Stimulated activated CD8-positive, alpha-beta memory T cell treated with anti-CD3 and anti-CD28 coated beads, Interleukin-2, amount 100 ng/mL, for 48 hours (primary cell): ENCODE results near the gene ABHD12B.
A peak's percentile ranks its signal among the peaks of the same experiment; 100 is the strongest.

Experiments
- DNase-seq, 2 donors: peaks; one replicate each; pipeline ENCODE4 v3.0.0-alpha.2; 2020; ENCODE audit warnings: low read depth in 2 of 2

Gene ABHD12B

DNA sequence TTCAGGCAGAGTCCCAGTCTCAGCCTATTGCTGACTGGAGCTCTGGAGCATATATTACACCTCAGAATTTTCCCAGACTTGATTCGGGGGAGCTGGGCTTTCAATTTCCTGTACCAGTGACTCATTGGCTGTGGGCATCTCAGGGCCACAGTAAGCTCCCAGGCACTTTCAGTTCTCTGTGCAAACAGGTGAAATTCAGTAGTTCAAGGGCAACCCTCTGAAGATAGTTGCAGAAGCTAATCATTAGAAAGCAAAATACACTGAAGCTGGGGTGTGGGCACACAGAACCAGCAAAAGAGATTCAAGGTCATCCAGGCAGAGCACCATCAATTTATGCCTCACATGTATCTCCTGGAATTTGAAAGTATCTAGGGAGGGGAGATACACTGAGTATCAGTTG, 32.8 kb upstream of the ABHD12B start:
- DNase-seq = no peak

DNA sequence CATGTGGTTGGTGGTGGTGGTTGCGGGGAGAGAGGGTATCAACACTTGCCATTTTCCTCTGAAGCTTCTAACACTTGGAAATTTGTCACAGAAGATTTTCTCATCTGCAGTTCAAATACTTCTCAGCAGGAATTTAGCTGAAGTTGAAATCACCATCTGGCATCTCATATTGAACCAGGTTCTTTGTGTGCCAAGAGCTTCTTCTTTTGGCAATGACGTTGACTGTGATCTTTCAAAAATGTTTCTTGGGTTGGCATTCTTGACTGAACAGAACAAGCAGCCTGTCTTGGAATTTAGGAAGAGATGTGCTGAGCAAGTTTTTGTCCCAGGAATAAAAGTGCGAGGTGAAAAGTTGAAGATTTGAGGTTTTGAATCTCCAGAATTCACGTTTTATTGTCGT, 32.2 kb upstream of the ABHD12B start:
- no peak for DNase-seq

GRCh38 chr14:50844391-50844790, 27.5 kb upstream of the ABHD12B start:
- no peak for DNase-seq

DNA sequence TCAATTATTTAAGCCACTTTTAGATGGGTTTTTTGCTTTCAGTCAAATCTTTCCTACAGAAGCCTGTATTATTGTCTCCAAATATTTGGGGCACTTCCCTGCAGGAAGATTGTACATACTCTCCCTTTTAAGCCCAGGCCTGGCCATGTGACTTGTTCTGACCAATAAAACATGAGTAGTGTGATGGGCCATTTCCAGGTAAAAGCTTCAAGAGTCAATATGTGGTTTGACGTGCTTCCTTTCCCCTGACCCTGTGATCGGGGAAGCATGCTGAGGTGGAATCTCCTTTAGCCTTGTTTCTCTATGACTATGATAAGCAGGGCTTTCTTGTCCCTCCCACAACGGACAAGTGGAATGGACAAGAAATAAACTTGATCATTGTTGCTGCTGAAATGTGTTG, 26.7 kb upstream of the ABHD12B start:
- DNase-seq = no peak

GRCh38 chr14:50846226-50846880, 25.5 kb upstream of the ABHD12B start:
- no peak for DNase-seq

DNA sequence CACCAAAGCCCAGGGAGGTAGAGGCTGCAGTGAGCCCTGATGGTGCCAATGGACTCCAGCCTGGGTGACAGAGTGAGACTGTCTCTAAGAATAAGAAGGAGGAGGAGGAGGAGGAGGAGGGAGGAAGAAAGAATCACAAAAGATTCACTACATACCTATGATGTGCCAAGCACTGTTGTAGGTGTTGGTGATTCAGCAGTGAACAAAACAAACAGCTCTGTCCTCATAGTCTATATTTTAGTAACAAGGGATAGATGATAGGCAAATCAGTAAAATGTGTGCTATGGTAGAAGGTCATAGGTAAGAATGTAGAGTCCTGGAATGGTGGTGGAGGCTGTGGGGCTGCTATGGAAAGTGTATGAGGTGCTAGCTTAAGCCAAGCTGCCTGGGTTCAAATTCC, 18.0 kb upstream of the ABHD12B start:
- no peak for DNase-seq

DNA sequence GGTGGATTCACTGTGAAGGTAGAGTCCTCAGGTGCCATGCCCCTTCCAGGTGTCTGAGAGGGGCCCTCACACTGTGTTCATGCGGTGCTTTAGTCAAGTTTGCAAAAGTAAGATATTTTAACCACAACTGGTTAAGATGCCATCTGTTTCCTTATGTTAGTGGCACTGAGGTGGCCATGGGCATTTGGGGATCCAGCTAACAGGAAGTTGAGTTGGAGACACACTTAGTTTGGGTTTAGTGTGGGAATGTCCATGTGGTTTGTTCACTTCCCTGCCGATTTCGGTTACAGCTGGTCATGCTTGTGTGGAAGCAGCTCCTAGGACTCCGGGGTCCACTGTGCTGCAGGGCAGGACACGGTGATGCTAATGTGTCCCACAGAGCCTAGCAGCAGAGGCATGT, 17.3 kb upstream of the ABHD12B start:
- no peak for DNase-seq

GRCh38 chr14:50855558-50855957, 16.3 kb upstream of the ABHD12B start:
- DNase-seq = no peak

- DNase-seq = no peak
These were observed 15.2 kb upstream of the ABHD12B start for GRCh38 chr14:50856660-50857059.

DNA sequence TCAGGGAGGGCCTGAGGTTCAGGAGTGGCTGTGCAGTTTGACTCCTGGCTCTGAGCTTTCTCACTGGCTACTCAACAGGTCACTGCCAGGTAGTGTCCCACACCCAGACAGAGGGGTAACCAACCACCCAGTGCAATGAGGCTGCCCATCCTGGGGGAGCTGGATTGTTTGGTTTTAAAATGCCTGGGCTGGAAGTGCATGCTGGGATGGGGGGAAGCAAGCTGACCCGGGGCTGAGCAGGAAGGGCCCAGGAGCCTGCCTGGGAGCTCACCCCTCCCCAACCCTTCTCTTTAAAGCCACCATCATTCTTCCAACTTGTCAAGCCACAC, 12.6 kb upstream of the ABHD12B start:
- no peak for DNase-seq

- DNase-seq = peak; percentile 78 to 85
These were observed 11.3 kb upstream of the ABHD12B start for GRCh38 chr14:50860478-50861086.

GRCh38 chr14:50862036-50862570, 9.8 kb upstream of the ABHD12B start:
- no peak for DNase-seq

DNA sequence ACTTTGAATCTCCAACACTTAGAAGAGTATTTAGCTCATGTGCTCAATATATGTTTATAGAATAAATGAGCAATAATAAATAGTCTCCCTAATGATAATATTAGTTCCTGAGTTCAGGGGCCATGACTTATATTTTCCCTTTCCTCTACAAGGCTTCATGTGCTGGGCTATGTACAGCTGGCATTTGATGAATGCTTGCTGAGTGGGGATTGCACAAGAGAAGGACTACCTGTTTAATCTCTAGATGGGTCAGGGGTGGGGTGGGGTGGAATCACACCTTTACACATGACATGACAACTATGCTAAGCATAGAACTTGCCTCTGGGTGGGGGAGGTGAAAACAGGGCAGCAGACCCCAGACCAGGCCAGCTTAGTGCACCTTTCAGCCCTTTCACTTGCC, 7.6 kb upstream of the ABHD12B start:
- no peak for DNase-seq

DNA sequence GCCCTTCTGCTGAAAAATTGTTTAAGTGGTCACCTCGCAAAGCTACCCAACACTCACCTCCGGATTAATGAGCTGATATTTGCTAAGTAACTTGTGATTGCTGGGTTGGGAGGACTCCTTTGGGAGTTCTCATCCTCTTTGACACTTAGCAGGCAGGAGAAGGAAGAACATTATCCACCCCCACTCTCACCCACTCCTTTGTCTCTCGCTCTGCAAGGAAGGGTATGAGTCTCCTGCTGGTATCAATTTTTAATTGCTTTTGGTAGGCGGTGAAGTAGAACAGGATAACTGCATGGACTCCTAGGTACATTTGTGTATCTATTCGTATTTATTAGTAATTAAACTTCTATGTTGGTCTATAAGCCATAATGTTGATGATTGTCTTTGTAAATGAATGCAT, 6.9 kb upstream of the ABHD12B start:
- DNase-seq = no peak

GRCh38 chr14:50865391-50866076, 6.3 kb upstream of the ABHD12B start:
- DNase-seq = no peak

- DNase-seq = no peak
These were observed 625 bp upstream of the ABHD12B start for GRCh38 chr14:50871228-50871627.

DNA sequence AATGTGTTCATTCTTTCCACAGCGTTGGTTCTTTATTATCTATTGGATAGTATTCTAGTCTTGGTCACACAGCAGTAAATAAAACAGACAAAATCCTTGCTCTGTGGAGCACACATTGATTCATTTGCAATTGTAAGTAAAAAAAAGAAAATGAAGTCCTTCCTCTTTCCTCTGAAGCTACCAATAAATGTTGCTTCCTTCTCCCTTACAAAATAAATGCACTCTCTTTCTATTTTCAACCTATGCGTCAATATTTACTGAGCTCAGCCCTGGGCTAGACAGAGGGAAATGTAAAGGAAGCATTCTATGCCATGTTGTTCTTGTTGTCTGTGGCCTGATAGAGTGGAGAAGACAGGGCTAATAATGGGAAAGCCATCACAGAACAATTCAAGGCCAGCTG, 2.9 kb downstream of the ABHD12B start:
- DNase-seq = no peak

DNA sequence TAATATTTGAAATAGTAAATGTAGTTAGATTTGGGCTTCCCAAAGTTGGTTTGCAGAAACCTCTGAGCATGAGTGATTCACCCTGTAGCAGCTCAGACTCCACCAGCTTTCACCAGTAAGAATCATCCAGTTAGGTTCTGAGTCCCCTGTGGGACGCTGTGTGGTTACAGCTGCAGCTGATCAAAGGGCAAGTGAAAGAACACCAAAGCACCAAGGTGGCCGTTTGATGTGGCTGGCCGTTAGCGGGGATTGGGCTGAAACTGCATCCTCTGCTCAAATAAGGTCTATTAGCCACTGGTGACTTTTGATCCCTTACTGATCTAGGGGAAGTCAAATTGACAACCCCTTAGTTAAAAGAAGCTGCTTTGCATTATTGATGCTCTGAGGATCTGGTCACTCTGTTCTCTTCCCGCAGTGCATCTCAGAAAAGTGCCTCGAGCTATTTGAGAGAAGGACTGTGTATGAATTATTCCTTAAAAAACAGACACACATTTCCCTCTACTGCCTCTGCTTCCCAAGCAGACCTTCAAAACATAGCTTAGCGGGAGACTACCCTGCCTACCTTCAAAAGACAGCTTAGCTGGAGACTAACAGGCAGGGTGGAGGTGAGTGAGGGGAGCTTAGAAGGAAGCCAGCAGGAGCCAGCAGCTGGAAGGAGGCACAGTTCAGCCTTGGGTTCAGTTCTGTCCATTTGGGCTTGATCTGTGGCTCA, 3.7 kb downstream of the ABHD12B start:
- peak; percentile 49 to 53 for DNase-seq

DNA sequence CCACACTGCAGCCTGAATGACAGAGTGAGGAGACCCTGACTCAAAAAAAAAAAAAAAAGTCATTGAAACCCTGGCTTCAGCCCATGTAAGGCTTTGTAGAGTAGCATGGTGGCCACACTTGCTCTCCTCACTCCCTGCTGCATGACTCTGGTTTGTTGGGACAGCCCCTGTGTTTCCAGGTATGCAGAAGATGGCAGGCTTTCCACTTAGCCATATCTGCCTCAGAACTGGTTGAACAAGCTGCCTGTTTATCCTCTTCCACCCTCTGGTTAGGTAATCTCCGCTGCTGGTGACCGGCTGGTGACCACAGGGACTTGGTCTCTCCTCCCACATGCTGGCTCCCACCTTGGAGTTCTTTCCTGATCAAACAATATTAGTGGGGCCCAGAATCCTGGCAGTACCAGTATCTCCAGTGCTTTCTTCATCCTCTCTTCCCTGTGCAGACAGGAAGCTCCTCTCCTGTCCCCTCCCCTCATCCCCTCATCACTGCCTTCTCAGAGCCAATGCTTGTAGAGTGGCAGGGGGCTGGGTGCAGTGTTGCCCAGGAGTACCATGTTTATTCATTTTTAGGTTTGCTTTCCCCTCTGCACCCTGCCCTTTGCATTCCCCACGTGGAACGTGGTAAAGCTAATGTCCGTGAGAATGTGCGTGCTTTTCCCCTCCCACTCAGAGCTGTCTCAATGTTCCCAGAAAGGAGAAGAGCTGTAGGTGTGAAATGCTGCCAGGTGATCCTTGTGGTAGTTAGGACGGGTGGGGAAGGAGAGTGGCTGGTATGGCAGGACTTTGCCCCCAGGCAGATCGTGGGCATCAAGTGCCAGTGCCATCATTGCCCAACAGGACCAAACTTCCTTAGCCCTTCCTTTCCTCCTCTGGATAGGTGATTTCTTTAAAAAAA, 11.3 kb downstream of the ABHD12B start:
- no peak for DNase-seq

DNA sequence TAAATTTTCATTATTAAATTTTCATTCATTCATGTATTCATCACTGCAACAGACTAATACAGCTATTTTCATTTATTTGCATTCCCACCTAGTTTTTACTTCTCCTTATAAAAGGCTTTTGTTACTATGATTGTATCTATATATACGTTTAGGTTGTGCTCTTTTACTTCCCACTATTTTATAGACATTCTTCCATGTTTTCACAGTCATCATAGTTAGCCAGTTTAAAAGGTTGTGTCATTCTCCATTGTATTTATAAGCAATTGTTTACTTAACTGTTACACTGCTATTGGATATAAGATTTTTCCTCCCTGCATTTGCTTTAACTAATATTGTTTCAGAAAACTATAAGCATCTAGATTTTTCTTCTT, 12.0 kb downstream of the ABHD12B start:
- DNase-seq = no peak

- DNase-seq = no peak
These were observed 15.6 kb downstream of the ABHD12B start for GRCh38 chr14:50887476-50887875.

DNA sequence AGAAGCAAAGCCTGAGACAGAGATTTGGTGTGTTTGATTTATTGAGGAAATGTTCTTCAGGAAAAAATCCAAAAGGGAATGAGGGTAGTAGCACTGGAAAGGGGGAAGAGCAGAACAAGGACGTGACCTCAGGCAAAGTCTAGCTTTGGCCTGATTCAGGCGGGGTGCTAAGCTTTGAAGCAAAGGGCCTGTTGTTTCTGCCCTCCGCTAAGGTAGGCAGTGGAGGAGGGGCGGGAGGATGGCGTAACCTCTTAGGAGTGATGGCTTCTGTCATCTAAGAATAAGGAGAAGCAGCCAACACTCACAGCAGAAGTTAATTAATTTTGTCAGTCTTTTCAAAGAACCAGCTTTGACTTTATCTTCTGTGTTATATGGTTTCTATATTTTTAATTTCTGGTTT, 20.4 kb downstream of the ABHD12B start:
- DNase-seq = no peak
